Measurements from ENCODE around the gene MAP7.

- TF ChIP-seq POLR2A (IDR thresholded peaks at IDR 0.05) (no peak), CTCF (IDR thresholded peaks at IDR 0.05) (no peak)
Measured at GRCh38 chr6:136398453-136398852, 151.8 kb downstream of the MAP7 start.
